Kidney epithelial cell (primary cell): ENCODE results near the gene SEPTIN12. TPM values are rescaled to one million over a fixed set of nuclear protein-coding genes. Genes with fewer than 3 reads are reported as not detected.

Experiments
- DNase-seq: peaks from one replicate; pipeline ENCODE4 v3.0.0-alpha.2; 2010; ENCODE audit warnings: low read depth
- H3K27me3 ChIP-seq: 2 replicates; pipeline ENCODE4 v1.6.0; 2011; ENCODE audit warnings: low read length; ENCODE audit not compliant: control insufficient read depth, insufficient read depth
- H3K36me3 ChIP-seq: 2 replicates; pipeline ENCODE4 v1.5.1; 2011; ENCODE audit warnings: low read length; ENCODE audit not compliant: control insufficient read depth, insufficient read depth
- H3K4me3 ChIP-seq: 2 replicates; pipeline ENCODE4 v1.5.1; 2011; ENCODE audit warnings: low read depth, mild to moderate bottlenecking, control low read depth, low read length
- CTCF ChIP-seq: IDR thresholded peaks from 2 replicates; pipeline ENCODE4 v1.5.1; 2011; ENCODE audit warnings: mild to moderate bottlenecking, moderate library complexity, low read length, control low read depth, inconsistent platforms; ENCODE audit not compliant: insufficient read depth, poor library complexity, severe bottlenecking
- total RNA-seq: library from RNA; depleted of rRNA; stranded (reverse); fragments of >200 nt; gene quantifications from 2 replicates; pipeline ENCODE4 v1.2.3, GENCODE V29; 2015

SEPTIN12 gene
- total RNA-seq, 1 donor from 2014 or later: not detected

GRCh38 chr16:4806280-4806679, 18.1 kb upstream of the SEPTIN12 start:
- no peaks in the 10 kb centered on the region for H3K36me3 ChIP-seq
- no peaks in the 10 kb centered on the region for H3K27me3 ChIP-seq
- no peak for DNase-seq
- no peak for TF ChIP-seq CTCF
- no peak overlapping the region for H3K4me3 ChIP-seq

- H3K27me3 ChIP-seq: no peaks in the 10 kb centered on the region
- no peak overlapping the region for H3K4me3 ChIP-seq
- peaks cover 1% of the 10 kb centered on the region for H3K36me3 ChIP-seq
- TF ChIP-seq CTCF: no peak
- DNase-seq: no peak
Observed at GRCh38 chr16:4805231-4805630, 17.1 kb upstream of the SEPTIN12 start.

GRCh38 chr16:4803898-4804762, 16.0 kb upstream of the SEPTIN12 start:
- Histone ChIP-seq H3K36me3 (peaks cover 1% of the 10 kb centered on the region), H3K27me3 (no peaks in the 10 kb centered on the region), H3K4me3 (no peak overlapping the region)
- no peak for TF ChIP-seq CTCF
- DNase-seq: no peak

- H3K36me3 ChIP-seq: peaks cover 1% of the 10 kb centered on the region
- no peak for DNase-seq
- H3K4me3 ChIP-seq: no peak overlapping the region
- no peaks in the 10 kb centered on the region for H3K27me3 ChIP-seq
- no peak for TF ChIP-seq CTCF
Observed at GRCh38 chr16:4803401-4803844, 15.3 kb upstream of the SEPTIN12 start.

- peaks cover 1% of the 10 kb centered on the region for H3K36me3 ChIP-seq
Observed at GRCh38 chr16:4802659-4803287, 14.6 kb upstream of the SEPTIN12 start.

More at GRCh38 chr16:4802659-4803287, 14.6 kb upstream of the SEPTIN12 start:
- peak; percentile 62 for DNase-seq
- Histone ChIP-seq H3K4me3 (peak overlapping the region; percentile 72), H3K27me3 (no peaks in the 10 kb centered on the region)
- no peak for TF ChIP-seq CTCF
